WTC11 (cell line): Measurements from ENCODE around the gene FGFR4. TPM values are rescaled to one million over a fixed set of nuclear protein-coding genes. Genes with fewer than 3 reads are reported as not detected.

Source experiments
- total RNA-seq: library from RNA; stranded (reverse); gene quantifications from 3 replicates; pipeline ENCODE4 v1.2.3, GENCODE V29; 2021

Gene FGFR4
- total RNA-seq, 1 experiment from 2014 or later, result 108 TPM

Other genes with a start within 250 kb of the FGFR4 start
- 0.17 to 0.18 TPM in 2 of 3 replicates, not detected in the other for gene HK3, start 187.6 kb upstream of the FGFR4 start, total RNA-seq
- 44.4 to 48.0 TPM (median 46.1 TPM) in 3 replicates for gene UIMC1, start 80.1 kb upstream of the FGFR4 start, total RNA-seq
- gene ZNF346, start 64.2 kb upstream of the FGFR4 start, total RNA-seq, result 18.4 to 25.4 TPM (median 19.4 TPM) in 3 replicates
- 144 to 153 TPM (median 148 TPM) in 3 replicates for gene NSD1, start 46.9 kb downstream of the FGFR4 start, total RNA-seq
- gene RAB24, start 216.8 kb downstream of the FGFR4 start, total RNA-seq, result 37.0 to 40.2 TPM (median 38.0 TPM) in 3 replicates
- 235 to 273 TPM (median 245 TPM) in 3 replicates for gene PRELID1, start 216.9 kb downstream of the FGFR4 start, total RNA-seq
- gene MXD3, start 225.0 kb downstream of the FGFR4 start, total RNA-seq, result 16.9 to 25.7 TPM (median 18.8 TPM) in 3 replicates